GM18870 (cell line): ENCODE measurements around the gene CNR1.

Source experiments
- ATAC-seq: cut with Tn5 transposase; IDR thresholded peaks from one replicate; pipeline ENCODE4 v1.9.1; 2021; ENCODE audit warnings: moderate library complexity; ENCODE audit not compliant: unreplicated experiment

Gene CNR1

DNA sequence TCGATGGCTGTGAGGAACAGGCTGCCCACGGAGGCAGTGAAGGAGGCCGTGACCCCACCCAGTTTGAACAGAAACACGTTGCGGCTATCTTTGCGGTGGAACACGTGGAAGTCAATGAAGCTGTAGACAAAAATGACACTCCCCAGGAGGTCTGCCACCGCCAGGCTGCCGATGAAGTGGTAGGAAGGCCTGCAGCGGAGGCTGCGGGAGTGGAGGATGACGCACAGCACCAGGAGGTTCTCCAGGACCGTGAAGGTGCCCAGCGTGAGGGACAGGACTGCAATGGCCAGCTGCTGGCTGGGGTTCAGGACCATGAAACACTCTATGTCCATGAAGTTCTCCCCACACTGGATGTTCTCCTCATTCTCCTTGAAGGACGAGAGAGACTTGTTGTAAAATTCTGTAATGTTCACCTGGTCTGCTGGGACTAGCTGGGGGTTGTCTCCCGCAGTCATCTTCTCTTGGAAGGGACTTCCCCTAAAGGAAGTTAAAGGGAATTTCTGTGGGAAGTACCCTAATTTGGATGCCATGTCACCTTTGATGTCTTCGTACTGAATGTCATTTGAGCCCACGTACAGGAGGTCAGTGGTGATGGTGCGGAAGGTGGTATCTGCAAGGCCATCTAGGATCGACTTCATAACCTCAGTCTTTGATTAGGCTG lies 21.4 kb downstream of the CNR1 start:
- no peak for ATAC-seq

DNA sequence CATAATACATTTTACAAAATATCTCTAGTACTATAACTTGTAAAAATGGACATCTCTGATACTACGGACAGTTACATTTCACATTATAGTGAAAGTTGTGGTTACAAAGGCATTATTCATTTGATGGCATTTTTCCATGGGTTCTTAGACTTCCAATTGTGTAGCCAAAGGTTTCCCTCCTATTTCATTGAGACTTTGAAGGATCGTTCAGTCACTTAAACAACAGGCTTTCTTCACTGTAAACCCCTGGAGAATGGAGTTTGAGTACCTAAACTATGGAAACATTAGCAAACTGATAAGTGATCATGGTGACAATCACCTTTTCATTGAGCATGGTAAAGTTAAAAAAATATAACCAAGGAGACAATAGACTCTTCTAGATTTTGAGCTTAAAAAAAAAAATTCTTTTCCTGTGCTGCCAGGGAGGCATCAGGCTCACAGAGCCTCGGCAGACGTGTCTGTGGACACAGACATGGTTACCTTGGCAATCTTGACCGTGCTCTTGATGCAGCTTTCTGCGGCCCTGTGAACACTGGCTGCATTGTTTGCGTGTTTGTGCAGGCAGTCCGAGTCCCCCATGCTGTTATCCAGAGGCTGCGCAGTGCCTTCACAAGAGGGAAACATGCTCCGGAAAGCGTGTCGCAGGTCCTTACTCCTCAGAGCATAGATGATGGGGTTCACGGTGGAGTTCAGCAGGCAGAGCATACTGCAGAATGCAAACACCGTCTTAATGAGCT lies 22.6 kb downstream of the CNR1 start:
- ATAC-seq: no peak

DNA sequence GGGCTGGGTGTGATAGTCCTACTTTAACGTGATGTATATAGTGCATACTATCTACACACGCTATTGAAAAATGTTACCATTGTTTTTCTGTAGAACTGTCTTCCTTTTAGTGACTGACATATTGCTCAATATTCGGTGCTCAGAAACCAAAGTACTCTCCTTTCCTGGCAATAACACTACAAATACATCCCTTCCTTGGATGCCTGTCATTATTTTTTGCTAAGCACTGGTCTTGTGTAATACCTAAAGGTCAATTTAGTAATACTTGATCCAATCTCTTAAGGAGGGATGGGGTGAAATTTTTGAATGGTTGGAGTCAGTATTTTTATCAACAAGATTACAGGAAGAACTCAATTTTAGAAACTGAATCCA lies 23.9 kb downstream of the CNR1 start:
- ATAC-seq: no peak

DNA sequence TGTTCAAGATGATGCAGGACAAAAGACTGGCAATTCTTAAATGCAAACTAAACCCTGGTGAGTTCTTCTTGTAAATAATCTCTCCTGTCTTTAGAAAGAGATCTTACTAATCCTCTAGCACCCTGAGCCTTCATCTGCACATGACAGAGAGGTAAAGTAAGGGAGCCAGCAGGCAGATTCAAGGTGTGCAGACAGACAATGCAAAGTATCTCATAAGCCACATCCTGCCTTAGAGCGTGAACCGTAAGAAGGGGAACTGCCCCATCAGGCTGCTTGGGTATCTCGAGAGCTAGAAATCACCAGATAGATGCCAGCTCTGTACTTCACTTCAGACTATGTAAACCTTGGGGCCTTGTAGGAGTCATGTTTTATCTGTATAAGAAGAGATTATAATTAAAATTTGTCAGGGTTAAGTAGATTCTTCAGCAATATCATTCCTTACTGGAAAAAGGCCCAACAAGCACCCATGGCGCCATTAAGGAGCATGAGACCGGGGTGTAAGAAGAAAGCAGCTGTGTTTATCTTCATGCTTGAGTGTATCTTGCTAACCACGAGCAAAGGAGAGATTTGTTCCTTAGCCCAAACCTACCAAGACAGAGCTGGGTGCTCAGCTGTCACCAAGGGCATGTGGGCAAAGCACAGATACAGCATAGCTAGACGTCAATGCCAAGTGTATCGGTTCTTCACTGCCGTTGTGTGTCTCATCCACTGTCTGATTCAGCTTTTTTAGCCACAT lies 24.4 kb downstream of the CNR1 start:
- ATAC-seq: peak; percentile 92

DNA sequence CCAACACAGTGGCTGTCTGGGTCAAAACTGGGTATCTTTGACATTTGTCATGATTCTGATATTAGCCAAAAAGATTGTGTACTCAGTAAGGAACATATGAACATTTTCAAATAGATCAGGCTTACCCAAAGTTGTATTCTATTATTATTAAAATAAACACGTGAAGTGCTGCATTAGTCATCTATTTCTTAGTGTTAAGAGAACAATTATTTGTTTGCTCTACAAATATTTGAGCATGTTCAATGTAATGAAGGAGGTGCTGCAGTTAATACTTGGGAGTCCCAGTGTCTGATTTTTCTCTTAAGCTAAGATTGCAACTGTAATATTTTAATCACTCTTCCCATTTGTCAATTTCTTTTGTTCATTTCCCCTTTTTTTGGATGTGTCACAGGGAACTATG lies 28.2 kb downstream of the CNR1 start:
- no peak for ATAC-seq

DNA sequence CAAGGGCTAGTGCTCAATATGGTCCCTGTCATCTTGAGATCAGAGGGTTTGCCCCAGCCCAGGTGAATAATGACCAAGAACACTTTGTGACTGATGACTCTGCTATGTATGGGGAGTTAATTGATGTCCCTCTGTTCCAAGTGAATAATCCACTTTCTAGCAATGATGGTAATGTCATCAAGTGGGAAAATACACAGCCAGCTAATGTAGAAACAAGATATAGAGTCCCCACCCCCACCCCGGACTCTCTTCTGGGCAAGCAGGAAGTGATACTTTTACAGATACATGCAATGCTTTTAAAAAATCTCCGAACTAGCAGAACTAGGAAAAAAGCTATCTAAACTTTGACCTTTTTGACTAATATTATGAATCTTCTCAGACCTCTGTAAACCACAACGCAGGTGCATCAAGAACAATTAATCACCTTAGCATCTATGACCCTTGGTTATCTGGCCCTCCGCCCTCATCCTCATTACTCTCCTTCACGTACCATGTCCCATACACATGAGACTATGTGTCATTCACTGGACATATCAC lies 30.5 kb downstream of the CNR1 start:
- ATAC-seq: peak; percentile 81

DNA sequence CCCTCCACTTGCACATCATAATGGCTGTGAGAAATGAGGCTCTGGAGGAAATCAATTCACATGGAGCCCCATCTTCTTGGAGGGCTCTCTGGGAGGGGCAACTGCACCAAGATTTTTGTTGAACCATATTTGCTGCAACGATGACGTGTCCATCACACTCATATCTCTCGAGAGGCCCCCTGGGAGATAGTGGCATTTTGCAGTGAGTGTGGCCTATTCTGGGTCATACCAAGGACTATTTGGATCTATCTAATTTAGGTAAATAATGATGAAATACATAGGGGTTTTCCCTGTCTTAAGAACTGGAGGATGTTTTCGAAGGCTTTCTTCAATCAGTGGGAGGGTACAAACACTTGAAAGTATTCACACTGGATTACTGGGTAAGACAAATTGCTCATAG lies 31.6 kb downstream of the CNR1 start:
- no peak for ATAC-seq

DNA sequence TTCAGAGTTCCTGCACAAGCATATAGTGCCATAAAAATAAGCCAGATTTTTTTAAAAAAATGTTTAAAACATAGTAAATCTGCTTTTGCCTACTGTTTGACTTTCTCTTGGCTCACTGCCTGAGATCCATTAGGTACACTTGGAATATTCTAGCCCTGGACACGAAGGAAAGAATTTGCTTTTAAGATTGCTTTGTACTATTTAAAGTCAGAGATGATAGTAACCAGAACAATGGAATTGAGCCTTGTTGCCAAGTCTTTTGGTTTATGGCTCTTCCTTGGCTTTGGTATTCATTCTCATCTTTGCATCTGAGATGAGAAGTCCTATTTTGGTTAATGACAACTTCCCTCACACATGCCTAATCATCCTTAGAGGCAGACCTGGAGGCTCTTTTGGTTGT lies 32.4 kb downstream of the CNR1 start:
- no peak for ATAC-seq

DNA sequence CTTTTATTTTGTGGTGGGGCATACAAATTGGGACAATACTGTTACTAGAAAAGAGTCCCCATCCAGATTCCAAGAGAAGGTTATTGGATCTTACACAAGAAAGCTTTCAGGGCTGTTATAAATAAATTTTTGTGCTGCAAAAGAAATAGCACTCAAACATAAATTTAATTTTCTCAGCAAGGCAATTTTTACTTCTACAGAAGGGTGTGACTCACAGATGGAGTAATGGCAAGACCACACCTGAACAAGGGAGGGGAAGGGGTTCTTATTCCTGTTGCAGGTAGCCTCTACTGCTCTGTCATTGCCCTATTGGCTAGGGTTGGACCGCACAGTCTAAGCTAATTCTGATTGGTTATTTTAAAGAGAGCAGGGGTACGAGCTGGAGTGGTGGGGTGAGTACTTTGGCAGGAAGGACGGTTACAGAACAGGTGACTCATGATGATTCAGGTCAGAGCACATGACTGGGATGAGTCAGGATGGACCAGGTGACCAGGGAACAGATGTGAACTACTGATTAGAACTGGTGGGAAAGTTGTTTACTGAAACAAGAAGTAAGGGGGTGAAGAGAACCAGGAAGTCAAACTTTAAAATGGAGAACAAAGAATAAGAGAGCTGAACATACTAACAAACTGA lies 41.1 kb downstream of the CNR1 start:
- ATAC-seq: no peak

DNA sequence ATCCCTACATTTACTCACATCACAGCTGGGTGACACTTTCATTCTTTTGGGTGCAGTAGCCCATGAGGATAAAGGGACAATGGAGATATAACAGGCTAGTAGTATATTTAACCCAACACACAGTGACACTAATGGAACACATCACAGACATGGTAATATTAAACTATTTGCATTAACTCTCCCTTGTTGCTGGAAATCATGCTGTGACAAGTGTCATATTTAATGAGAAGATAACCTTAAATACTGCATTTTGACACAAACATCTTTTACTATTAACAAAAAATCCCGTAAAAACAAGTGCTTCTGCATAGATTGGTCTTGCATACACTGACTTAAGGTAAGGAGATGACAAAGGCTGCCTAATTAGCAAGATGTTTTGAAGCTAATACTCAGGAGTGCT lies 45.5 kb downstream of the CNR1 start:
- ATAC-seq: no peak

DNA sequence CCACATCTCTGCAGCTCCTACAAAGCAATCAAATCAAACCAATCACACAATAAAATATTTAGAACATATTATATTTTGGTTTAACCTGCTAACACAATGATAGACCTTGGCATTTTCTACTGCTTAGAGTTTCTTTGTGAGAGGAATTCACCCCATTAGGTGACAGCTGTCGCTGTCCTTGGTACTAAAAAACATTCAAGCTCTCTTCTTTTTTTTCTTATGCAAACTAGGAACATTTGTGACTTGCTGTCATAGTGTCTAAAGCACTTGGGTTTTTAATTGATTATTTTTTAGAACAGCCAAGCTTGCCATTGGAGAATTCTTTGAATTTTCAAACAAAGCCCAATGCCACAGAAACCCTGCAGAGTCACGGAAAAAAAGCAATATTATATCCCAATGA lies 46.4 kb downstream of the CNR1 start:
- ATAC-seq: no peak

DNA sequence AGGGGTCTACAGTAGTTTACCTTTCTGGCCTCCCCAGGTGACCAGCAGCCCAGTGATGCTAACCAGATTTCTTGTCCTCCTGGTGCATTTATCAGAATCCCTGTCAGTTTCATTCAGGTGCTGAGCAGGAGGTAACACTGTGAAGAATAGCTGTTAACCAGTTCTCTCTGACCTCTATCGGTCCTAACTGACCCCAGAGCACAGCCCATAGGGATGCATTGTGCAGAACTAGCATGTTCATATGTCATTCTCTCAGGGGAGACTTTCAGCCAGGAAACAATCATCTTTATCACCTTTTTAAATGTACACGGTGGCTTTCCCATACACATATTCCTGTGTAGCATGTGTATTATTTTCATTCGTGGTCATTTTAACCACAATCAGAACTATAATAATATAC lies 49.9 kb downstream of the CNR1 start:
- ATAC-seq: no peak

DNA sequence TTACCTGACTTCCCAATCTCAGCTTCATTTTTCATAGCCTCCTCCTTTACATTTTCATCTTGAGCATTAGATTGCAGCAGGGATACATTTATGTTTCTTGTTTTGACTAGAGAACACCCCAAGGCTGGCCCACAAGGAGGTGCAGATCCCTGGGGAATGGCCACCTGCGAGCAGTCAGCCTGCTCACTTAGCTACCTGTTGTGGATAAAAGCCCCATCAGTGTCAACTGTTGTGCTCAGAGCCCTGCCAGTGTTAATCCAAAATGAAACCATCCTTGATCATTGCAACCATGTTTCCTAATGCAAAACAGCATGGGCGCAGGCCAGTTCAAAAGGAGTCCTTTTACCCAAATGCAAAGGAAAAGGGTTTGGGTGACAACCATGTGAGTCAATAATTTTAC lies 50.8 kb downstream of the CNR1 start:
- ATAC-seq: no peak

DNA sequence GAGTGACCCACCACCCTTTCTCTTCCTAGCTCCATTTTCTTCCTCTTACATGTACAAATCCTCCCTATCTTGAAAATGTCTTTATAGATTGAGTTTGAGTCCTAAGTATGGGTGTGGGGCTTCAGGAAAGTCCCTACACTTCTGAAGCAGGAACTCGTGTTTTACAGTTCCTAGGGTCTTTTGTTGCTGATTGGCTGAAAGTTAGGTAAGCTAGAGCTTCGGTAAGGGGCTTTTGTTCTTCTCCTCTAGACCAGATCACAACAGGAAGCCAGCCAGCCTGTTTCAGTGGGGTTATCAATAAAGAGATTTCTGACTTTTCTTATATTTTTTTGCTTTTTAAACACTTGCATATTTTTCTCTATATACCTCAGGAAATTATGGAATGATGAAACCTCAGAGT lies 51.3 kb downstream of the CNR1 start:
- ATAC-seq: no peak

DNA sequence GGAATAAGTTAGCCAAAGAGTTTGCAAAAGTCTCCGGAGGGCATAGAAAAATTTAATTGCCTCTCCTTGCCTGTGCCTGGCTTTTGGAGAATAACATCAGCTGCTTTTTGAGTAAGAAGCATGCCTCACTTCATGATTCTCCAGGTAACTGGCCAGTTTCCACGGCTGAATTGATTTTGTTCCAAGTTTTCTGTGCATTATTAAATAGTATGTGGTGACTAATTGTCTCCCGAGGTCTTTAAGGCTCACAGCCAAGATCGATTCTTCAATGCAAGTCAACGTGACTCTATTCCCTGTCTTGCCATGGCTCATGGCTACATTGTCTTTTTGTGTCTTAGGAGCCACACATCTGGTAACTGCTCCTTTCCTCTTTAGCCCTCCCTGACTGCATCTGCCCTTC lies 54.2 kb downstream of the CNR1 start:
- ATAC-seq: no peak

DNA sequence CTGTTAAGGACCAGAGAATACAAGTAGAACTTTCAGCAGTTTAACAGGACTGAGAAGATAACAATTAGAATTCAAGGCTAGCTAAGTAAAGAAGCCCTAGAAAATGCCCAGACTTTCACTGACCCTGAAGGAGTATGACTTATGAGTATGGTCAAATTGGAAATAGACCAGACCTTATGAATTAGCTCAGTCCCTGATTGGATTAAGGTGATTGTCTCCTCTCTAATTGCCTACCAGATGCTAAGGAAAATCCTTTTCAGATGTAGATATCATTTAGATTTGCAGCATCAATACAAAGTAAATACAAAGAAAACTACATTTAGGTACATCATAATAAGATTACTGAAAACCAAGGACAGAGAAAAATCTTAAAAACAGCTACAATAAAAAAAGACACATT lies 58.9 kb downstream of the CNR1 start:
- no peak for ATAC-seq

DNA sequence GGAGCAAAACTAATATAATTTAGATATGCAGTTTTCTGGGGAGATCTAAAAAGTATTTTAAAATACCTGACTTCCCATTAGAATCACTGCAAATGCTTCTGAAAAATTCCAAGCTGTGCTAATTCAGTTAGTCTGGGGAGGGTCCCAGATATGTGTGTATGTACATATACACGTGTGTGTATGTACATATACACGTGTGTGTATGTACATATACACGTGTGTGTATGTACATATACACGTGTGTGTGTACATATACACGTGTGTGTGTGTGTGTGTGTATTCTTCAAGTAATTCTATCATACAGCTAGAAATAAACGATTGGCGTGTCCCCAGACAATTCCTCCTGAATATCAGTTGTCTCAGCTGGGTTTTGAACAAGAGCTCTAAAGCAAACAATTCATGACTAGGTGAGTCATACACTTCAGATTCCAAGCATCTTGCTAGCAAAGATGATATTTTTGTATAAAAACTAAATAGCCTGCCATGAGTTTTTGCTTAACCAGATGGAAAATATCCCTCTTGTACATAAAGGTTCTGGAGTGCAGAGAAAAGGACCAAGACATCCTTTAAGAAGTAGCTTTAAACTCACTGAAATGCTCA lies 60.3 kb downstream of the CNR1 start:
- ATAC-seq: no peak
